ENCODE data around the gene ELOVL3.
"Not testable (repeated sequence)": the region's sequence is repeated elsewhere in the genome, so short reads cannot be mapped to it uniquely, and the experiment has no call there.

Gene ELOVL3

GRCh38 chr10:102225646-102226541, at the start of gene ELOVL3:
Gene ELOVL3 (plus strand): TSS chr10:102226299. CDS start chr10:102226549, 250 bp downstream.
- no peak for DNase-seq

GRCh38 chr10:102184606-102185005, 41.5 kb upstream of the ELOVL3 start:
- no peak for DNase-seq

GRCh38 chr10:102185272-102185671, 40.8 kb upstream of the ELOVL3 start:
- no peak for DNase-seq

- DNase-seq, result no peak
Measured at GRCh38 chr10:102185811-102186527, 40.1 kb upstream of the ELOVL3 start.

- DNase-seq, result no peak
Measured at GRCh38 chr10:102188298-102188940, 37.7 kb upstream of the ELOVL3 start.

GRCh38 chr10:102188941-102189898, 36.9 kb upstream of the ELOVL3 start:
- DNase-seq, result not testable (repeated sequence)

- DNase-seq, result no peak
Measured at GRCh38 chr10:102191956-102192355, 34.1 kb upstream of the ELOVL3 start.

GRCh38 chr10:102195296-102195870, 30.7 kb upstream of the ELOVL3 start:
- no peak for DNase-seq

- DNase-seq, result no peak
Measured at GRCh38 chr10:102196893-102197292, 29.2 kb upstream of the ELOVL3 start.

GRCh38 chr10:102198027-102198426, 28.1 kb upstream of the ELOVL3 start:
- no peak for DNase-seq

- no peak for DNase-seq
Measured at GRCh38 chr10:102200751-102201640, 25.1 kb upstream of the ELOVL3 start.

GRCh38 chr10:102202386-102202785, 23.7 kb upstream of the ELOVL3 start:
- DNase-seq, result no peak

- no peak for DNase-seq
Measured at GRCh38 chr10:102208311-102209035, 17.6 kb upstream of the ELOVL3 start.

GRCh38 chr10:102211615-102212299, 14.3 kb upstream of the ELOVL3 start:
- DNase-seq, result no peak

- not testable (repeated sequence) for DNase-seq
Measured at GRCh38 chr10:102213599-102213998, 12.5 kb upstream of the ELOVL3 start.

GRCh38 chr10:102219370-102219769, 6.7 kb upstream of the ELOVL3 start:
- DNase-seq, result no peak

- no peak for DNase-seq
Measured at GRCh38 chr10:102220612-102221011, 5.5 kb upstream of the ELOVL3 start.

- DNase-seq, result no peak
Measured at GRCh38 chr10:102222797-102223196, 3.3 kb upstream of the ELOVL3 start.

- no peak for DNase-seq
Measured at GRCh38 chr10:102226542-102226870, 407 bp downstream of the ELOVL3 start.

- no peak for DNase-seq
Measured at GRCh38 chr10:102227050-102227449, 951 bp downstream of the ELOVL3 start.

All from KG1 (cell line).